Measurements from ENCODE around the gene PDGFB.

Gene PDGFB

GRCh38 chr22:39247361-39247760, 2.6 kb upstream of the PDGFB start:
- Histone ChIP-seq H3K36me3 (ENCODE audit: control insufficient read depth, insufficient read depth, low read length) (no peaks in the 10 kb centered on the region), H3K27ac (ENCODE audit: insufficient read depth, low read depth, low read length, poor library complexity, severe bottlenecking) (no peak overlapping the region), H3K27me3 (ENCODE audit: control insufficient read depth, insufficient read depth, low read length, poor library complexity, severe bottlenecking) (peaks cover 56% of the 10 kb centered on the region), H3K9me3 (ENCODE audit: control insufficient read depth, low read length) (no peaks in the 10 kb centered on the region), H3K4me3 (ENCODE audit: insufficient read depth, low read depth, low read length) (no peak overlapping the region), H3K4me1 (ENCODE audit: control insufficient read depth, insufficient read depth, low read length) (peaks cover 14% of the 10 kb centered on the region)
- 92 to 95% methylated on average over 7 of the region's 7 CpGs for WGBS, 2 experiments

GRCh38 chr22:39246690-39247332, 2.0 kb upstream of the PDGFB start:
- Histone ChIP-seq H3K4me3 (ENCODE audit: insufficient read depth, low read depth, low read length) (no peak overlapping the region), H3K27ac (ENCODE audit: insufficient read depth, low read depth, low read length, poor library complexity, severe bottlenecking) (no peak overlapping the region), H3K36me3 (ENCODE audit: control insufficient read depth, insufficient read depth, low read length) (no peaks in the 10 kb centered on the region), H3K27me3 (ENCODE audit: control insufficient read depth, insufficient read depth, low read length, poor library complexity, severe bottlenecking) (peaks cover 61% of the 10 kb centered on the region), H3K9me3 (ENCODE audit: control insufficient read depth, low read length) (no peaks in the 10 kb centered on the region), H3K4me1 (ENCODE audit: control insufficient read depth, insufficient read depth, low read length) (peaks cover 18% of the 10 kb centered on the region)
- 88 to 94% methylated on average over 10 of the region's 10 CpGs for WGBS, 2 experiments

- Histone ChIP-seq H3K36me3 (ENCODE audit: control insufficient read depth, insufficient read depth, low read length) (no peaks in the 10 kb centered on the region), H3K4me3 (ENCODE audit: insufficient read depth, low read depth, low read length) (no peak overlapping the region), H3K4me1 (ENCODE audit: control insufficient read depth, insufficient read depth, low read length) (peaks cover 23% of the 10 kb centered on the region), H3K9me3 (ENCODE audit: control insufficient read depth, low read length) (no peaks in the 10 kb centered on the region), H3K27ac (ENCODE audit: insufficient read depth, low read depth, low read length, poor library complexity, severe bottlenecking) (no peak overlapping the region), H3K27me3 (ENCODE audit: control insufficient read depth, insufficient read depth, low read length, poor library complexity, severe bottlenecking) (peaks cover 67% of the 10 kb centered on the region)
- WGBS, 2 experiments = 91 to 94% methylated on average over 3 of the region's 3 CpGs
These were observed 1.4 kb upstream of the PDGFB start for GRCh38 chr22:39246217-39246616.

- Histone ChIP-seq H3K4me1 (ENCODE audit: control insufficient read depth, insufficient read depth, low read length) (peaks cover 31% of the 10 kb centered on the region), H3K4me3 (ENCODE audit: insufficient read depth, low read depth, low read length) (peak overlapping the region; percentile 34), H3K36me3 (ENCODE audit: control insufficient read depth, insufficient read depth, low read length) (no peaks in the 10 kb centered on the region), H3K27me3 (ENCODE audit: control insufficient read depth, insufficient read depth, low read length, poor library complexity, severe bottlenecking) (peaks cover 75% of the 10 kb centered on the region), H3K9me3 (ENCODE audit: control insufficient read depth, low read length) (no peaks in the 10 kb centered on the region), H3K27ac (ENCODE audit: insufficient read depth, low read depth, low read length, poor library complexity, severe bottlenecking) (no peak overlapping the region)
- WGBS, 2 experiments = 57 to 58% methylated on average over 22 of the region's 22 CpGs
These were observed 603 bp upstream of the PDGFB start for GRCh38 chr22:39245130-39246039.

GRCh38 chr22:39244136-39244495, 666 bp downstream of the PDGFB start:
- Histone ChIP-seq H3K27ac (ENCODE audit: insufficient read depth, low read depth, low read length, poor library complexity, severe bottlenecking) (no peak overlapping the region), H3K27me3 (ENCODE audit: control insufficient read depth, insufficient read depth, low read length, poor library complexity, severe bottlenecking) (peaks cover 74% of the 10 kb centered on the region)

GRCh38 chr22:39243439-39244135, 1.2 kb downstream of the PDGFB start:
- peaks cover 74% of the 10 kb centered on the region for H3K27me3 ChIP-seq (ENCODE audit: control insufficient read depth, insufficient read depth, low read length, poor library complexity, severe bottlenecking)
- peak overlapping the region; percentile 34 for H3K4me3 ChIP-seq (ENCODE audit: insufficient read depth, low read depth, low read length)
- no peaks in the 10 kb centered on the region for H3K9me3 ChIP-seq (ENCODE audit: control insufficient read depth, low read length)
- WGBS, 2 experiments = 1% methylated on average over 65 of the region's 65 CpGs
- H3K4me1 ChIP-seq (ENCODE audit: control insufficient read depth, insufficient read depth, low read length) = peaks cover 36% of the 10 kb centered on the region
- no peaks in the 10 kb centered on the region for H3K36me3 ChIP-seq (ENCODE audit: control insufficient read depth, insufficient read depth, low read length)
- no peak overlapping the region for H3K27ac ChIP-seq (ENCODE audit: insufficient read depth, low read depth, low read length, poor library complexity, severe bottlenecking)

More at GRCh38 chr22:39244136-39244495, 666 bp downstream of the PDGFB start:
- WGBS, 2 experiments = 0 to 1% methylated on average over 30 of the region's 30 CpGs
- H3K4me1 ChIP-seq (ENCODE audit: control insufficient read depth, insufficient read depth, low read length) = peaks cover 36% of the 10 kb centered on the region
- H3K36me3 ChIP-seq (ENCODE audit: control insufficient read depth, insufficient read depth, low read length) = no peaks in the 10 kb centered on the region
- H3K9me3 ChIP-seq (ENCODE audit: control insufficient read depth, low read length) = no peaks in the 10 kb centered on the region
- H3K4me3 ChIP-seq (ENCODE audit: insufficient read depth, low read depth, low read length) = peak overlapping the region; percentile 34

GRCh38 chr22:39242595-39243438, 2.0 kb downstream of the PDGFB start:
- H3K4me3 ChIP-seq (ENCODE audit: insufficient read depth, low read depth, low read length) = peak overlapping the region; percentile 30
- H3K36me3 ChIP-seq (ENCODE audit: control insufficient read depth, insufficient read depth, low read length) = no peaks in the 10 kb centered on the region
- 0% methylated on average over 78 of the region's 78 CpGs for WGBS, 2 experiments
- peaks cover 36% of the 10 kb centered on the region for H3K4me1 ChIP-seq (ENCODE audit: control insufficient read depth, insufficient read depth, low read length)
- peaks cover 74% of the 10 kb centered on the region for H3K27me3 ChIP-seq (ENCODE audit: control insufficient read depth, insufficient read depth, low read length, poor library complexity, severe bottlenecking)
- no peak overlapping the region for H3K27ac ChIP-seq (ENCODE audit: insufficient read depth, low read depth, low read length, poor library complexity, severe bottlenecking)
- no peaks in the 10 kb centered on the region for H3K9me3 ChIP-seq (ENCODE audit: control insufficient read depth, low read length)

GRCh38 chr22:39241794-39242594, 2.8 kb downstream of the PDGFB start:
- H3K36me3 ChIP-seq (ENCODE audit: control insufficient read depth, insufficient read depth, low read length) = no peaks in the 10 kb centered on the region
- peaks cover 67% of the 10 kb centered on the region for H3K27me3 ChIP-seq (ENCODE audit: control insufficient read depth, insufficient read depth, low read length, poor library complexity, severe bottlenecking)
- peaks cover 40% of the 10 kb centered on the region for H3K4me1 ChIP-seq (ENCODE audit: control insufficient read depth, insufficient read depth, low read length)
- 11 to 12% methylated on average over 92 of the region's 92 CpGs for WGBS, 2 experiments
- no peak overlapping the region for H3K27ac ChIP-seq (ENCODE audit: insufficient read depth, low read depth, low read length, poor library complexity, severe bottlenecking)
- peak overlapping the region; percentile 14 for H3K4me3 ChIP-seq (ENCODE audit: insufficient read depth, low read depth, low read length)
- H3K9me3 ChIP-seq (ENCODE audit: control insufficient read depth, low read length) = no peaks in the 10 kb centered on the region

All from ectodermal cell (in vitro differentiated cells).